HepG2 (cell line): ENCODE data around the gene MARK4.

Experiments used
- FOXJ3 ChIP-seq: sonication (generic); formaldehyde crosslinking; IDR thresholded peaks from 2 replicates; pipeline ENCODE4 v1.4.0; 2020; ENCODE audit warnings: missing genetic modification reagents, mild to moderate bottlenecking, borderline replicate concordance
- GFI1 ChIP-seq: sonication (generic); formaldehyde crosslinking; IDR thresholded peaks from 2 replicates; pipeline ENCODE4 v1.5.0; 2020; ENCODE audit warnings: missing genetic modification reagents, mild to moderate bottlenecking, borderline replicate concordance
- NONO ChIP-seq, 2 experiments: fragments of 450-650 bp in 1 of 2; sonication (generic) in 1 of 2; formaldehyde crosslinking in 1 of 2; IDR thresholded peaks in 1 of 2; conservative IDR thresholded peaks in 1 of 2; 2 replicates each; pipeline versions ENCODE4 v1.6.1 to v1.8.0; 2017 to 2022; ENCODE audit warnings: mild to moderate bottlenecking in 1 of 2, missing genetic modification reagents in 1 of 2, moderate library complexity in 1 of 2
- TF ChIP-seq, protein P1 (sequence below): sonication (generic); formaldehyde crosslinking; IDR thresholded peaks from 2 replicates; pipeline ENCODE4 v1.5.0; 2020; ENCODE audit warnings: mild to moderate bottlenecking, missing genetic modification reagents, moderate library complexity
- TF ChIP-seq, protein P2 (sequence below): sonication (generic); formaldehyde crosslinking; IDR thresholded peaks from 2 replicates; pipeline ENCODE4 v1.4.0; 2020; ENCODE audit warnings: missing genetic modification reagents
- TF ChIP-seq, protein P3 (sequence below): IDR thresholded peaks from 2 replicates; pipeline ENCODE4 v1.6.1; 2012; ENCODE audit warnings: inconsistent platforms

DNA sequence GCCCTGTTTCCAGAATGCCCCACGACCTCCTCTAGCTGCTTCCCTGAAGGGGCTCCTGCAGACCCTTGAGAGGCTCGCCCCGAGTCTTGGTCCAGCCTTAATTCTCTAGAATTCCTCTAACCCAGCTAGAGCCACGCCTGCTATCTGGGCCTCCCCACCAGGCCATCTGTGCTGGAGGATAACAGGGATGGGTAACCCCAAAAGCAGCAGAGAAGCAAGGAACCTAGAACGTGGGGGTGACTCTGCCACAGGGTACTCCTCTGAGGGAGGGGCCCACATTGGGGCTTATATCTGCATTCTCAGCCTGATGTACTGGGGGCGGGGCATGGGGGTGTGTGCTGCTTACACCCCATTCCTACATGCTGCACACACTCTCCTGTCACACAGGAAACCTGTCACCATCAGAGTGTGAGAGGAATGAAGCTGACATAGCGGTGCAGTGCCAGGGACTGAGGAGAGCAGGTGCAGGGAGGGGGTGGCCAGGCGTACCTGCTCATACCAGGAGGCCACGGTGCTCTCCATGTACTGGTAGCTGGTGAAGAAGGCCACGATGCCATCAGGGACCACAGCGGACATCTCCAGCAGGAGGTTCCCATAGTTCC, 103.3 kb downstream of the MARK4 start:
- TF ChIP-seq, protein P1, sequence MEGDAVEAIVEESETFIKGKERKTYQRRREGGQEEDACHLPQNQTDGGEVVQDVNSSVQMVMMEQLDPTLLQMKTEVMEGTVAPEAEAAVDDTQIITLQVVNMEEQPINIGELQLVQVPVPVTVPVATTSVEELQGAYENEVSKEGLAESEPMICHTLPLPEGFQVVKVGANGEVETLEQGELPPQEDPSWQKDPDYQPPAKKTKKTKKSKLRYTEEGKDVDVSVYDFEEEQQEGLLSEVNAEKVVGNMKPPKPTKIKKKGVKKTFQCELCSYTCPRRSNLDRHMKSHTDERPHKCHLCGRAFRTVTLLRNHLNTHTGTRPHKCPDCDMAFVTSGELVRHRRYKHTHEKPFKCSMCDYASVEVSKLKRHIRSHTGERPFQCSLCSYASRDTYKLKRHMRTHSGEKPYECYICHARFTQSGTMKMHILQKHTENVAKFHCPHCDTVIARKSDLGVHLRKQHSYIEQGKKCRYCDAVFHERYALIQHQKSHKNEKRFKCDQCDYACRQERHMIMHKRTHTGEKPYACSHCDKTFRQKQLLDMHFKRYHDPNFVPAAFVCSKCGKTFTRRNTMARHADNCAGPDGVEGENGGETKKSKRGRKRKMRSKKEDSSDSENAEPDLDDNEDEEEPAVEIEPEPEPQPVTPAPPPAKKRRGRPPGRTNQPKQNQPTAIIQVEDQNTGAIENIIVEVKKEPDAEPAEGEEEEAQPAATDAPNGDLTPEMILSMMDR: no peak
- TF ChIP-seq, protein P2, sequence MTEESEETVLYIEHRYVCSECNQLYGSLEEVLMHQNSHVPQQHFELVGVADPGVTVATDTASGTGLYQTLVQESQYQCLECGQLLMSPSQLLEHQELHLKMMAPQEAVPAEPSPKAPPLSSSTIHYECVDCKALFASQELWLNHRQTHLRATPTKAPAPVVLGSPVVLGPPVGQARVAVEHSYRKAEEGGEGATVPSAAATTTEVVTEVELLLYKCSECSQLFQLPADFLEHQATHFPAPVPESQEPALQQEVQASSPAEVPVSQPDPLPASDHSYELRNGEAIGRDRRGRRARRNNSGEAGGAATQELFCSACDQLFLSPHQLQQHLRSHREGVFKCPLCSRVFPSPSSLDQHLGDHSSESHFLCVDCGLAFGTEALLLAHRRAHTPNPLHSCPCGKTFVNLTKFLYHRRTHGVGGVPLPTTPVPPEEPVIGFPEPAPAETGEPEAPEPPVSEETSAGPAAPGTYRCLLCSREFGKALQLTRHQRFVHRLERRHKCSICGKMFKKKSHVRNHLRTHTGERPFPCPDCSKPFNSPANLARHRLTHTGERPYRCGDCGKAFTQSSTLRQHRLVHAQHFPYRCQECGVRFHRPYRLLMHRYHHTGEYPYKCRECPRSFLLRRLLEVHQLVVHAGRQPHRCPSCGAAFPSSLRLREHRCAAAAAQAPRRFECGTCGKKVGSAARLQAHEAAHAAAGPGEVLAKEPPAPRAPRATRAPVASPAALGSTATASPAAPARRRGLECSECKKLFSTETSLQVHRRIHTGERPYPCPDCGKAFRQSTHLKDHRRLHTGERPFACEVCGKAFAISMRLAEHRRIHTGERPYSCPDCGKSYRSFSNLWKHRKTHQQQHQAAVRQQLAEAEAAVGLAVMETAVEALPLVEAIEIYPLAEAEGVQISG (CRISPR knock-in tag): no peak
- TF ChIP-seq GFI1 (CRISPR knock-in tag) (no peak), FOXJ3 (CRISPR knock-in tag) (no peak), NONO (IDR thresholded peaks at IDR 0.05) (no peak), NONO (CRISPR knock-in tag; conservative IDR thresholded peaks at IDR 0.05) (no peak)
- TF ChIP-seq, protein P3, sequence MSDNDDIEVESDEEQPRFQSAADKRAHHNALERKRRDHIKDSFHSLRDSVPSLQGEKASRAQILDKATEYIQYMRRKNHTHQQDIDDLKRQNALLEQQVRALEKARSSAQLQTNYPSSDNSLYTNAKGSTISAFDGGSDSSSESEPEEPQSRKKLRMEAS: no peak
